Measurements from ENCODE around the gene AKR1C8.
"Not testable (repeated sequence)": the region's sequence is repeated elsewhere in the genome, so short reads cannot be mapped to it uniquely, and the experiment has no call there.

AKR1C8 gene

DNA sequence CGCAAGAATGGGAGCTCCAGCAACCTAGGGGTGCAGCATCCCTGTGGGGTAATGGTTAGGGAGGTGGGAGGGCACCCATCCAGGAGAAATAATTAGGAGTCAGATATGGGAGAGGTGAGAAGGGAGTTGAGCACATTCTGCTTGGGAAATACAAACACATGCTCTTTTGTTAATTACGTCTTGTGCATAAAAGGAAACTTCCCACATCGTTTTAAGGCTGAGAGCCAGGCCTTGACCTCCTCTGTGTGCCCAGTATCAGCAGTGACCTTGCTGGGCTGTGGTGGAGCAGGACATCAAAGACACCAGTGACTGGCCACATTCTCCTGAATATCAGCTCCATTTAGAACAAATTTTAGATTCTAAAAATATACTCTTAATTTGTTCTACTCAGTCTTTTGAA lies 34.3 kb upstream of the AKR1C8 start:
- Histone ChIP-seq H3K27ac (ENCODE audit: poor library complexity, severe bottlenecking) (no peak overlapping the region), H3K27me3 (ENCODE audit: insufficient read depth, poor library complexity, severe bottlenecking) (no peaks in the 10 kb centered on the region), H3K4me1 (ENCODE audit: insufficient read depth, poor library complexity, severe bottlenecking) (no peaks in the 10 kb centered on the region), H3K4me3 (ENCODE audit: severe bottlenecking) (no peak overlapping the region), H3K9me3 (ENCODE audit: severe bottlenecking) (no peaks in the 10 kb centered on the region), H3K36me3 (ENCODE audit: low read depth) (no peaks in the 10 kb centered on the region)
- DNase-seq (ENCODE audit: low spot score) (no peak), ATAC-seq (ENCODE audit: low read depth) (no peak)
- no peak for TF ChIP-seq CTCF (IDR thresholded peaks at IDR 0.05; ENCODE audit: poor library complexity, severe bottlenecking)

- Histone ChIP-seq H3K27ac (ENCODE audit: poor library complexity, severe bottlenecking) (no peak overlapping the region), H3K27me3 (ENCODE audit: insufficient read depth, poor library complexity, severe bottlenecking) (no peaks in the 10 kb centered on the region), H3K4me1 (ENCODE audit: insufficient read depth, poor library complexity, severe bottlenecking) (no peaks in the 10 kb centered on the region), H3K9me3 (ENCODE audit: severe bottlenecking) (no peaks in the 10 kb centered on the region), H3K36me3 (ENCODE audit: low read depth) (no peaks in the 10 kb centered on the region), H3K4me3 (ENCODE audit: severe bottlenecking) (no peak overlapping the region)
- TF ChIP-seq CTCF (IDR thresholded peaks at IDR 0.05; ENCODE audit: poor library complexity, severe bottlenecking): no peak
- ATAC-seq (ENCODE audit: low read depth) (no peak), DNase-seq (ENCODE audit: low spot score) (no peak)
Observed at GRCh38 chr10:5216801-5217200, 31.9 kb upstream of the AKR1C8 start.

GRCh38 chr10:5211696-5212536 lies 27.0 kb upstream of the AKR1C8 start:
- ATAC-seq (ENCODE audit: low read depth): no peak
- H3K36me3 ChIP-seq (ENCODE audit: low read depth): no peaks in the 10 kb centered on the region
- no peak for DNase-seq (ENCODE audit: low spot score)
- no peaks in the 10 kb centered on the region for H3K27me3 ChIP-seq (ENCODE audit: insufficient read depth, poor library complexity, severe bottlenecking)
- H3K4me3 ChIP-seq (ENCODE audit: severe bottlenecking): no peak overlapping the region
- no peak for TF ChIP-seq CTCF (IDR thresholded peaks at IDR 0.05; ENCODE audit: poor library complexity, severe bottlenecking)
- no peaks in the 10 kb centered on the region for H3K9me3 ChIP-seq (ENCODE audit: severe bottlenecking)
- no peak overlapping the region for H3K27ac ChIP-seq (ENCODE audit: poor library complexity, severe bottlenecking)
- H3K4me1 ChIP-seq (ENCODE audit: insufficient read depth, poor library complexity, severe bottlenecking): no peaks in the 10 kb centered on the region

DNA sequence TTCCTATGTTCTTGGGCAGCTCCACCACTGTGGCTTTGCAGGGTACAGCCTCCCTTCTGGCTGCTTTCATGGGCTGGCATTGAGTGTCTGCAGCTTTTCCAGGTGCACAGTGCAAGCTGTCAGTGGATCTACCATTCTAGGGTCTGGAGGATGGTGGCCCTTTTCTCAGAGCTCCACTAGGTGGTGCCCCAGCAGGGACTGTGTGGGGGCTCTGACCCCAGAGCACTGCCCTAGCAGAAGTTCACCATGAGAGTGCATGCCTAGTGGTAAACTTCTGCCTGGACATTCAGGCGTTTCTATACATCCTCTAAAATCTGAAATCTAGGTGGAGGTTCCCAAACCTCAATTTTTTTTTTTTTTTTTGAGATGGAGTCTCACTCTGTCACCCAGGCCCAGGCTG lies 25.3 kb upstream of the AKR1C8 start:
- not testable (repeated sequence) for DNase-seq (ENCODE audit: low spot score); H3K27ac ChIP-seq (ENCODE audit: poor library complexity, severe bottlenecking); ATAC-seq (ENCODE audit: low read depth)

DNA sequence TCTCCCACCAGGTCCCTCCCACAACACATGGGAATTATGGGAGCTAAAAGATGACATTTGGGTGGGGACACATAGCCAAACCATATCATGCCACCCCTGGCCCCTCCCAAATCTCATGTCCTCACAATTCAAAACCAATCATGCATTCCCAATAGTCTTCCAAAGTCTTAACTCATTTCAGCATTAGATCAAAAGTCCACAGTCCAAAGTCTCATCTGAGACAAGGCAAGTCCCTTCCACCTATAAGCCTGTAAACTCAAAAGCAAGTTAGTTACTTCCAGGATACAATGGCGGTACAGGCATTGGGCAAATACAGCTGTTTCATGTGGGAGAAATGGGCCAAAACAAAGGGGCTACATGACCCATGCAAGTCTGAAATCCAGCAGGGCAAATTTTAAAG lies 24.8 kb upstream of the AKR1C8 start:
- H3K4me1 ChIP-seq (ENCODE audit: insufficient read depth, poor library complexity, severe bottlenecking); DNase-seq (ENCODE audit: low spot score); ATAC-seq (ENCODE audit: low read depth); H3K4me3 ChIP-seq (ENCODE audit: severe bottlenecking); H3K9me3 ChIP-seq (ENCODE audit: severe bottlenecking); H3K27ac ChIP-seq (ENCODE audit: poor library complexity, severe bottlenecking); H3K36me3 ChIP-seq (ENCODE audit: low read depth); H3K27me3 ChIP-seq (ENCODE audit: insufficient read depth, poor library complexity, severe bottlenecking): not testable (repeated sequence)

More for the DNA sequence above, 25.3 kb upstream of the AKR1C8 start:
- H3K4me3 ChIP-seq (ENCODE audit: severe bottlenecking); H3K9me3 ChIP-seq (ENCODE audit: severe bottlenecking); H3K4me1 ChIP-seq (ENCODE audit: insufficient read depth, poor library complexity, severe bottlenecking); H3K27me3 ChIP-seq (ENCODE audit: insufficient read depth, poor library complexity, severe bottlenecking); H3K36me3 ChIP-seq (ENCODE audit: low read depth): not testable (repeated sequence)

GRCh38 chr10:5206799-5207198 lies 21.8 kb upstream of the AKR1C8 start:
- H3K9me3 ChIP-seq (ENCODE audit: severe bottlenecking): no peaks in the 10 kb centered on the region
- no peak overlapping the region for H3K27ac ChIP-seq (ENCODE audit: poor library complexity, severe bottlenecking)
- DNase-seq (ENCODE audit: low spot score) (no peak), ATAC-seq (ENCODE audit: low read depth) (no peak)
- H3K4me3 ChIP-seq (ENCODE audit: severe bottlenecking): no peak overlapping the region
- TF ChIP-seq CTCF (IDR thresholded peaks at IDR 0.05; ENCODE audit: poor library complexity, severe bottlenecking): no peak
- H3K4me1 ChIP-seq (ENCODE audit: insufficient read depth, poor library complexity, severe bottlenecking): no peaks in the 10 kb centered on the region
- no peaks in the 10 kb centered on the region for H3K36me3 ChIP-seq (ENCODE audit: low read depth)
- H3K27me3 ChIP-seq (ENCODE audit: insufficient read depth, poor library complexity, severe bottlenecking): no peaks in the 10 kb centered on the region
